Measurements from ENCODE around the gene DCBLD2. TPM values are rescaled to one million over a fixed set of nuclear protein-coding genes. Genes with fewer than 3 reads are reported as not detected.
"Not testable (repeated sequence)": the region's sequence is repeated elsewhere in the genome, so short reads cannot be mapped to it uniquely, and the experiment has no call there.

DCBLD2 gene
- total RNA-seq, 1 donor from 2014 or later, result 91.9 TPM

- Mint-ChIP-seq H3K4me3 (no peak overlapping the region), H3K36me3 (ENCODE audit: low read depth) (peaks cover 18% of the 10 kb centered on the region), H3K27ac (ENCODE audit: unreplicated experiment) (no peak overlapping the region), H3K4me1 (peaks cover 27% of the 10 kb centered on the region), H3K9me3 (no peaks in the 10 kb centered on the region), H3K27me3 (ENCODE audit: low read depth) (no peaks in the 10 kb centered on the region)
- no peak for DNase-seq (ENCODE audit: low read depth, low spot score)
- no peak for TF ChIP-seq CTCF (conservative IDR thresholded peaks at IDR 0.05)
Observed at GRCh38 chr3:98884675-98885371, 16.7 kb downstream of the DCBLD2 start.

- not testable (repeated sequence) for H3K4me3 Mint-ChIP-seq; H3K9me3 Mint-ChIP-seq; H3K27me3 Mint-ChIP-seq (ENCODE audit: low read depth); DNase-seq (ENCODE audit: low read depth, low spot score); H3K27ac Mint-ChIP-seq (ENCODE audit: unreplicated experiment)
- Mint-ChIP-seq H3K4me1 (peaks cover 26% of the 10 kb centered on the region), H3K36me3 (ENCODE audit: low read depth) (peaks cover 20% of the 10 kb centered on the region)
Observed at GRCh38 chr3:98882614-98883333, 18.7 kb downstream of the DCBLD2 start.

- Mint-ChIP-seq H3K4me1 (no peaks in the 10 kb centered on the region), H3K36me3 (ENCODE audit: low read depth) (peaks cover 38% of the 10 kb centered on the region), H3K27me3 (ENCODE audit: low read depth) (no peaks in the 10 kb centered on the region), H3K4me3 (no peak overlapping the region), H3K27ac (ENCODE audit: unreplicated experiment) (no peak overlapping the region), H3K9me3 (no peaks in the 10 kb centered on the region)
- DNase-seq (ENCODE audit: low read depth, low spot score), result no peak
- TF ChIP-seq CTCF (conservative IDR thresholded peaks at IDR 0.05), result no peak
Observed at GRCh38 chr3:98877132-98877531, 24.4 kb downstream of the DCBLD2 start.

GRCh38 chr3:98875535-98875934, 26.0 kb downstream of the DCBLD2 start:
- Mint-ChIP-seq H3K4me3 (no peak overlapping the region), H3K36me3 (ENCODE audit: low read depth) (peaks cover 46% of the 10 kb centered on the region), H3K27ac (ENCODE audit: unreplicated experiment) (no peak overlapping the region), H3K27me3 (ENCODE audit: low read depth) (no peaks in the 10 kb centered on the region), H3K9me3 (peaks cover 3% of the 10 kb centered on the region), H3K4me1 (no peaks in the 10 kb centered on the region)
- TF ChIP-seq CTCF (conservative IDR thresholded peaks at IDR 0.05), result no peak
- DNase-seq (ENCODE audit: low read depth, low spot score), result no peak

- Mint-ChIP-seq H3K4me3 (no peak overlapping the region), H3K9me3 (peaks cover 9% of the 10 kb centered on the region), H3K36me3 (ENCODE audit: low read depth) (peaks cover 49% of the 10 kb centered on the region), H3K4me1 (no peaks in the 10 kb centered on the region), H3K27ac (ENCODE audit: unreplicated experiment) (no peak overlapping the region), H3K27me3 (ENCODE audit: low read depth) (no peaks in the 10 kb centered on the region)
- no peak for TF ChIP-seq CTCF (conservative IDR thresholded peaks at IDR 0.05)
- DNase-seq (ENCODE audit: low read depth, low spot score), result no peak
Observed at GRCh38 chr3:98874602-98875249, 26.8 kb downstream of the DCBLD2 start.

GRCh38 chr3:98869391-98869790, 32.1 kb downstream of the DCBLD2 start:
- H3K36me3 Mint-ChIP-seq (ENCODE audit: low read depth), result peaks cover 72% of the 10 kb centered on the region
- H3K9me3 Mint-ChIP-seq, result peaks cover 20% of the 10 kb centered on the region

GRCh38 chr3:98857971-98858370, 43.5 kb downstream of the DCBLD2 start:
- peaks cover 72% of the 10 kb centered on the region for H3K36me3 Mint-ChIP-seq (ENCODE audit: low read depth)
- H3K4me3 Mint-ChIP-seq, result not testable (repeated sequence)
- peaks cover 17% of the 10 kb centered on the region for H3K9me3 Mint-ChIP-seq

More at GRCh38 chr3:98869391-98869790, 32.1 kb downstream of the DCBLD2 start:
- Mint-ChIP-seq H3K27me3 (ENCODE audit: low read depth) (no peaks in the 10 kb centered on the region), H3K4me3 (no peak overlapping the region), H3K27ac (ENCODE audit: unreplicated experiment) (no peak overlapping the region), H3K4me1 (no peaks in the 10 kb centered on the region)
- DNase-seq (ENCODE audit: low read depth, low spot score), result no peak
- TF ChIP-seq CTCF (conservative IDR thresholded peaks at IDR 0.05), result no peak

GRCh38 chr3:98857258-98857657, 44.2 kb downstream of the DCBLD2 start:
- Mint-ChIP-seq H3K36me3 (ENCODE audit: low read depth) (peaks cover 69% of the 10 kb centered on the region), H3K9me3 (peaks cover 15% of the 10 kb centered on the region)
- H3K4me1 Mint-ChIP-seq; H3K4me3 Mint-ChIP-seq; H3K27ac Mint-ChIP-seq (ENCODE audit: unreplicated experiment); DNase-seq (ENCODE audit: low read depth, low spot score); H3K27me3 Mint-ChIP-seq (ENCODE audit: low read depth): not testable (repeated sequence)

More at GRCh38 chr3:98857971-98858370, 43.5 kb downstream of the DCBLD2 start:
- H3K27me3 Mint-ChIP-seq (ENCODE audit: low read depth); H3K4me1 Mint-ChIP-seq; DNase-seq (ENCODE audit: low read depth, low spot score); H3K27ac Mint-ChIP-seq (ENCODE audit: unreplicated experiment): not testable (repeated sequence)
